Measurements from ENCODE around the gene IL5.
A peak's percentile ranks its signal among the peaks of the same experiment; 100 is the strongest.
"Not testable (repeated sequence)": the region's sequence is repeated elsewhere in the genome, so short reads cannot be mapped to it uniquely, and the experiment has no call there.

The IL5 gene

GRCh38 chr5:132557478-132558172 lies 14.3 kb upstream of the IL5 start:
- H3K27me3 ChIP-seq (ENCODE audit: insufficient read depth, low read length) = no peaks in the 10 kb centered on the region
- peaks cover 31% of the 10 kb centered on the region for H3K36me3 ChIP-seq (ENCODE audit: insufficient read depth, low read depth, low read length)
- peak overlapping the region; percentile 91 for H3K9ac ChIP-seq (ENCODE audit: low read depth, low read length)
- peaks cover 2% of the 10 kb centered on the region; the same call in 1 of the 2 replicates for H3K4me1 ChIP-seq (ENCODE audit: insufficient read depth, low read length)
- peak overlapping the region; percentile 79 for H3K27ac ChIP-seq (ENCODE audit: low read length)
- no peaks in the 10 kb centered on the region for H3K9me3 ChIP-seq (ENCODE audit: insufficient read depth, low read depth, low read length)
- H3K4me3 ChIP-seq (ENCODE audit: low read length) = peak overlapping the region; percentile 92

GRCh38 chr5:132556763-132557477 lies 13.6 kb upstream of the IL5 start, which contains the start of gene RAD50:
Gene RAD50, plus strand, starts transcription at chr5:132556977. Its CDS starts 348 bp downstream, at chr5:132557325.
- Histone ChIP-seq H3K36me3 (ENCODE audit: insufficient read depth, low read depth, low read length) (peaks cover 26% of the 10 kb centered on the region), H3K4me1 (ENCODE audit: insufficient read depth, low read length) (peaks cover 2% of the 10 kb centered on the region; the same call in 1 of the 2 replicates), H3K4me3 (ENCODE audit: low read length) (peak within 1 kb of the TSS; percentile 92), H3K9ac (ENCODE audit: low read depth, low read length) (peak within 1 kb of the TSS; percentile 91), H3K27ac (ENCODE audit: low read length) (peak within 1 kb of the TSS; percentile 79), H3K27me3 (ENCODE audit: insufficient read depth, low read length) (no peaks in the 10 kb centered on the region), H3K9me3 (ENCODE audit: insufficient read depth, low read depth, low read length) (no peaks in the 10 kb centered on the region)

GRCh38 chr5:132556153-132556762 lies 12.9 kb upstream of the IL5 start:
- Histone ChIP-seq H3K4me3 (ENCODE audit: low read length) (peak overlapping the region; percentile 92), H3K4me1 (ENCODE audit: insufficient read depth, low read length) (peaks cover 2% of the 10 kb centered on the region; the same call in 1 of the 2 replicates), H3K36me3 (ENCODE audit: insufficient read depth, low read depth, low read length) (peaks cover 19% of the 10 kb centered on the region), H3K27ac (ENCODE audit: low read length) (peak overlapping the region; percentile 79), H3K9me3 (ENCODE audit: insufficient read depth, low read depth, low read length) (no peaks in the 10 kb centered on the region), H3K27me3 (ENCODE audit: insufficient read depth, low read length) (no peaks in the 10 kb centered on the region), H3K9ac (ENCODE audit: low read depth, low read length) (peak overlapping the region; percentile 91; the same call in 1 of the 2 replicates)

- no peak overlapping the region for H3K27ac ChIP-seq (ENCODE audit: low read length)
- no peaks in the 10 kb centered on the region for H3K36me3 ChIP-seq (ENCODE audit: insufficient read depth, low read depth, low read length)
- no peak overlapping the region for H3K4me3 ChIP-seq (ENCODE audit: low read length)
- H3K27me3 ChIP-seq (ENCODE audit: insufficient read depth, low read length) = no peaks in the 10 kb centered on the region
- no peaks in the 10 kb centered on the region for H3K9me3 ChIP-seq (ENCODE audit: insufficient read depth, low read depth, low read length)
- no peaks in the 10 kb centered on the region for H3K4me1 ChIP-seq (ENCODE audit: insufficient read depth, low read length)
- no peak overlapping the region for H3K9ac ChIP-seq (ENCODE audit: low read depth, low read length)
These were observed 6.3 kb upstream of the IL5 start for GRCh38 chr5:132549576-132549975.

- not testable (repeated sequence) for H3K4me1 ChIP-seq (ENCODE audit: insufficient read depth, low read length); H3K27ac ChIP-seq (ENCODE audit: low read length); H3K9me3 ChIP-seq (ENCODE audit: insufficient read depth, low read depth, low read length); H3K36me3 ChIP-seq (ENCODE audit: insufficient read depth, low read depth, low read length); H3K9ac ChIP-seq (ENCODE audit: low read depth, low read length); H3K4me3 ChIP-seq (ENCODE audit: low read length); H3K27me3 ChIP-seq (ENCODE audit: insufficient read depth, low read length)
These were observed 5.5 kb upstream of the IL5 start for GRCh38 chr5:132548834-132549233.

- H3K36me3 ChIP-seq (ENCODE audit: insufficient read depth, low read depth, low read length) = no peaks in the 10 kb centered on the region
- H3K9ac ChIP-seq (ENCODE audit: low read depth, low read length) = no peak overlapping the region
- H3K4me1 ChIP-seq (ENCODE audit: insufficient read depth, low read length) = no peaks in the 10 kb centered on the region
- no peak overlapping the region for H3K27ac ChIP-seq (ENCODE audit: low read length)
- H3K27me3 ChIP-seq (ENCODE audit: insufficient read depth, low read length) = no peaks in the 10 kb centered on the region
- no peak overlapping the region for H3K4me3 ChIP-seq (ENCODE audit: low read length)
- no peaks in the 10 kb centered on the region for H3K9me3 ChIP-seq (ENCODE audit: insufficient read depth, low read depth, low read length)
These were observed 3.9 kb upstream of the IL5 start for GRCh38 chr5:132547269-132547668.

GRCh38 chr5:132546108-132546507 lies 2.8 kb upstream of the IL5 start:
- no peaks in the 10 kb centered on the region for H3K27me3 ChIP-seq (ENCODE audit: insufficient read depth, low read length)
- H3K9ac ChIP-seq (ENCODE audit: low read depth, low read length) = no peak overlapping the region
- H3K9me3 ChIP-seq (ENCODE audit: insufficient read depth, low read depth, low read length) = no peaks in the 10 kb centered on the region
- H3K4me1 ChIP-seq (ENCODE audit: insufficient read depth, low read length) = no peaks in the 10 kb centered on the region
- no peak overlapping the region for H3K27ac ChIP-seq (ENCODE audit: low read length)
- H3K4me3 ChIP-seq (ENCODE audit: low read length) = no peak overlapping the region
- H3K36me3 ChIP-seq (ENCODE audit: insufficient read depth, low read depth, low read length) = no peaks in the 10 kb centered on the region

- Histone ChIP-seq H3K9me3 (ENCODE audit: insufficient read depth, low read depth, low read length) (no peaks in the 10 kb centered on the region), H3K4me1 (ENCODE audit: insufficient read depth, low read length) (peaks cover 2% of the 10 kb centered on the region; the same call in 1 of the 2 replicates), H3K4me3 (ENCODE audit: low read length) (no peak overlapping the region), H3K27me3 (ENCODE audit: insufficient read depth, low read length) (peaks cover 5% of the 10 kb centered on the region; the same call in 1 of the 2 replicates), H3K36me3 (ENCODE audit: insufficient read depth, low read depth, low read length) (no peaks in the 10 kb centered on the region), H3K9ac (ENCODE audit: low read depth, low read length) (no peak overlapping the region), H3K27ac (ENCODE audit: low read length) (no peak overlapping the region)
These were observed 2.6 kb downstream of the IL5 start for GRCh38 chr5:132540764-132541163.

GRCh38 chr5:132540149-132540548 lies 3.2 kb downstream of the IL5 start:
- H3K4me3 ChIP-seq (ENCODE audit: low read length) = no peak overlapping the region
- no peaks in the 10 kb centered on the region for H3K36me3 ChIP-seq (ENCODE audit: insufficient read depth, low read depth, low read length)
- H3K27me3 ChIP-seq (ENCODE audit: insufficient read depth, low read length) = peaks cover 5% of the 10 kb centered on the region; the same call in 1 of the 2 replicates
- no peak overlapping the region for H3K27ac ChIP-seq (ENCODE audit: low read length)
- H3K9ac ChIP-seq (ENCODE audit: low read depth, low read length) = no peak overlapping the region
- H3K4me1 ChIP-seq (ENCODE audit: insufficient read depth, low read length) = peaks cover 2% of the 10 kb centered on the region; the same call in 1 of the 2 replicates
- H3K9me3 ChIP-seq (ENCODE audit: insufficient read depth, low read depth, low read length) = no peaks in the 10 kb centered on the region

- H3K36me3 ChIP-seq (ENCODE audit: insufficient read depth, low read depth, low read length) = no peaks in the 10 kb centered on the region
- no peak overlapping the region for H3K27ac ChIP-seq (ENCODE audit: low read length)
- no peak overlapping the region for H3K9ac ChIP-seq (ENCODE audit: low read depth, low read length)
- peaks cover 5% of the 10 kb centered on the region; the same call in 1 of the 2 replicates for H3K27me3 ChIP-seq (ENCODE audit: insufficient read depth, low read length)
- H3K9me3 ChIP-seq (ENCODE audit: insufficient read depth, low read depth, low read length) = no peaks in the 10 kb centered on the region
- no peak overlapping the region for H3K4me3 ChIP-seq (ENCODE audit: low read length)
- peaks cover 2% of the 10 kb centered on the region; the same call in 1 of the 2 replicates for H3K4me1 ChIP-seq (ENCODE audit: insufficient read depth, low read length)
These were observed 3.6 kb downstream of the IL5 start for GRCh38 chr5:132539716-132540115.

GRCh38 chr5:132530946-132531345 lies 12.4 kb downstream of the IL5 start:
- H3K36me3 ChIP-seq (ENCODE audit: insufficient read depth, low read depth, low read length) = no peaks in the 10 kb centered on the region
- H3K27me3 ChIP-seq (ENCODE audit: insufficient read depth, low read length) = no peaks in the 10 kb centered on the region; the same call in 1 of the 2 replicates
- no peaks in the 10 kb centered on the region for H3K4me1 ChIP-seq (ENCODE audit: insufficient read depth, low read length)
- no peak overlapping the region for H3K9ac ChIP-seq (ENCODE audit: low read depth, low read length)
- H3K4me3 ChIP-seq (ENCODE audit: low read length) = no peak overlapping the region
- H3K9me3 ChIP-seq (ENCODE audit: insufficient read depth, low read depth, low read length) = no peaks in the 10 kb centered on the region
- no peak overlapping the region for H3K27ac ChIP-seq (ENCODE audit: low read length)

Measured in iPS-20b (cell line).